Measurements from ENCODE around the gene CHSY3. TPM values are rescaled to one million over a fixed set of nuclear protein-coding genes. Genes with fewer than 3 reads are reported as not detected.

Gene CHSY3
- total and polyA plus RNA-seq, 2 donors (not counting 1 experiment from before 2014, with no cell fraction given), result 0.51 to 0.99 TPM

- DNase-seq (ENCODE audit: low read depth in 2 of 2), result peak in 1 of 2 donors; percentile 32
- H4K20me1 ChIP-seq (ENCODE audit: control insufficient read depth, extremely low read depth, insufficient read depth, low read length), result no peaks in the 10 kb centered on the region
- no peaks in the 10 kb centered on the region for H3K27me3 ChIP-seq (ENCODE audit: control insufficient read depth, insufficient read depth, low read length)
- H3K79me2 ChIP-seq (ENCODE audit: control insufficient read depth, insufficient read depth, low read length), result no peaks in the 10 kb centered on the region
- H3K27ac ChIP-seq (ENCODE audit: insufficient read depth, low read length), result no peak overlapping the region
- H3K4me3 ChIP-seq (replicated peaks in 1 of 4; ENCODE audit: control extremely low read depth in 1 of 4, insufficient read depth in 1 of 4, low read depth in 3 of 4, low read length in 4 of 4), result no peak overlapping the region
- TF ChIP-seq CTCF (conservative IDR thresholded peaks at IDR 0.05 in 1 of 2, IDR thresholded peaks at IDR 0.05 in 1 of 2; ENCODE audit: low read depth in 1 of 2, low read length in 2 of 2), result no peak
- TF ChIP-seq EZH2 (IDR thresholded peaks at IDR 0.05; ENCODE audit: low read length, missing control alignments), result no peak
- no peak overlapping the region for H2AFZ ChIP-seq (ENCODE audit: low read length)
- H3K4me1 ChIP-seq (ENCODE audit: control insufficient read depth, extremely low read depth, insufficient read depth, low read length), result no peaks in the 10 kb centered on the region
- H3K9me3 ChIP-seq (ENCODE audit: control insufficient read depth, insufficient read depth, low read depth, low read length), result no peaks in the 10 kb centered on the region
- no peak overlapping the region for H3K9ac ChIP-seq (ENCODE audit: insufficient read depth, low read length)
- no peak overlapping the region for H3K4me2 ChIP-seq (ENCODE audit: extremely low read depth, insufficient read depth, low read length)
- no peaks in the 10 kb centered on the region for H3K36me3 ChIP-seq (ENCODE audit: control insufficient read depth, insufficient read depth, low read length)
Measured at GRCh38 chr5:130102960-130103359, 198.7 kb downstream of the CHSY3 start.

GRCh38 chr5:130104895-130105688, 200.8 kb downstream of the CHSY3 start:
- peak in 1 of 2 donors; percentile 68 for DNase-seq (ENCODE audit: low read depth in 2 of 2)
- H3K27me3 ChIP-seq (ENCODE audit: control insufficient read depth, insufficient read depth, low read length), result no peaks in the 10 kb centered on the region
- H3K79me2 ChIP-seq (ENCODE audit: control insufficient read depth, insufficient read depth, low read length), result no peaks in the 10 kb centered on the region
- H2AFZ ChIP-seq (ENCODE audit: low read length), result no peak overlapping the region
- no peak overlapping the region for H3K27ac ChIP-seq (ENCODE audit: insufficient read depth, low read length)
- H3K4me2 ChIP-seq (ENCODE audit: extremely low read depth, insufficient read depth, low read length), result no peak overlapping the region
- TF ChIP-seq CTCF (conservative IDR thresholded peaks at IDR 0.05 in 1 of 2, IDR thresholded peaks at IDR 0.05 in 1 of 2; ENCODE audit: low read depth in 1 of 2, low read length in 2 of 2) (no peak), EZH2 (IDR thresholded peaks at IDR 0.05; ENCODE audit: low read length, missing control alignments) (no peak)
- no peaks in the 10 kb centered on the region for H3K36me3 ChIP-seq (ENCODE audit: control insufficient read depth, insufficient read depth, low read length)
- no peak overlapping the region for H3K9ac ChIP-seq (ENCODE audit: insufficient read depth, low read length)
- H3K9me3 ChIP-seq (ENCODE audit: control insufficient read depth, insufficient read depth, low read depth, low read length), result no peaks in the 10 kb centered on the region
- no peaks in the 10 kb centered on the region for H3K4me1 ChIP-seq (ENCODE audit: control insufficient read depth, extremely low read depth, insufficient read depth, low read length)
- H4K20me1 ChIP-seq (ENCODE audit: control insufficient read depth, extremely low read depth, insufficient read depth, low read length), result no peaks in the 10 kb centered on the region
- H3K4me3 ChIP-seq (replicated peaks in 1 of 4; ENCODE audit: control extremely low read depth in 1 of 4, insufficient read depth in 1 of 4, low read depth in 3 of 4, low read length in 4 of 4), result no peak overlapping the region

- H3K4me1 ChIP-seq (ENCODE audit: control insufficient read depth, extremely low read depth, insufficient read depth, low read length), result no peaks in the 10 kb centered on the region
- H3K27ac ChIP-seq (ENCODE audit: insufficient read depth, low read length), result no peak overlapping the region
- H4K20me1 ChIP-seq (ENCODE audit: control insufficient read depth, extremely low read depth, insufficient read depth, low read length), result no peaks in the 10 kb centered on the region
- no peaks in the 10 kb centered on the region for H3K79me2 ChIP-seq (ENCODE audit: control insufficient read depth, insufficient read depth, low read length)
- no peak overlapping the region for H3K9ac ChIP-seq (ENCODE audit: insufficient read depth, low read length)
- H3K9me3 ChIP-seq (ENCODE audit: control insufficient read depth, insufficient read depth, low read depth, low read length), result no peaks in the 10 kb centered on the region
- H3K4me2 ChIP-seq (ENCODE audit: extremely low read depth, insufficient read depth, low read length), result no peak overlapping the region
- no peaks in the 10 kb centered on the region for H3K36me3 ChIP-seq (ENCODE audit: control insufficient read depth, insufficient read depth, low read length)
- TF ChIP-seq CTCF (conservative IDR thresholded peaks at IDR 0.05 in 1 of 2, IDR thresholded peaks at IDR 0.05 in 1 of 2; ENCODE audit: low read depth in 1 of 2, low read length in 2 of 2), result no peak
- TF ChIP-seq EZH2 (IDR thresholded peaks at IDR 0.05; ENCODE audit: low read length, missing control alignments), result no peak
- no peak overlapping the region for H2AFZ ChIP-seq (ENCODE audit: low read length)
- no peak for DNase-seq (ENCODE audit: low read depth in 2 of 2)
- H3K4me3 ChIP-seq (replicated peaks in 1 of 4; ENCODE audit: control extremely low read depth in 1 of 4, insufficient read depth in 1 of 4, low read depth in 3 of 4, low read length in 4 of 4), result no peak overlapping the region
- H3K27me3 ChIP-seq (ENCODE audit: control insufficient read depth, insufficient read depth, low read length), result no peaks in the 10 kb centered on the region
Measured at GRCh38 chr5:130106480-130106879, 202.2 kb downstream of the CHSY3 start.

Data from fibroblast of lung (primary cell).